Epithelial cell of esophagus (primary cell): ENCODE measurements around the gene ANKRD36.
"Not testable (repeated sequence)": the region's sequence is repeated elsewhere in the genome, so short reads cannot be mapped to it uniquely, and the experiment has no call there.

Experiments used
- DNase-seq: peaks from one replicate; pipeline ENCODE4 v3.0.0; 2010; ENCODE audit warnings: low read depth
- H3K4me3 ChIP-seq: 2 replicates; pipeline ENCODE4 v1.5.1; 2011; ENCODE audit warnings: mild to moderate bottlenecking, low read length, control low read depth
- CTCF ChIP-seq: IDR thresholded peaks from 2 replicates; pipeline ENCODE4 v1.5.1; 2011; ENCODE audit warnings: low read depth, mild to moderate bottlenecking, low read length, control low read depth, inconsistent platforms; ENCODE audit not compliant: insufficient read depth; ENCODE audit errors: missing control alignments

Gene ANKRD36

GRCh38 chr2:97095661-97096060, 17.3 kb upstream of the ANKRD36 start:
- no peak for DNase-seq
- no peak for TF ChIP-seq CTCF
- H3K4me3 ChIP-seq = no peak overlapping the region

DNA sequence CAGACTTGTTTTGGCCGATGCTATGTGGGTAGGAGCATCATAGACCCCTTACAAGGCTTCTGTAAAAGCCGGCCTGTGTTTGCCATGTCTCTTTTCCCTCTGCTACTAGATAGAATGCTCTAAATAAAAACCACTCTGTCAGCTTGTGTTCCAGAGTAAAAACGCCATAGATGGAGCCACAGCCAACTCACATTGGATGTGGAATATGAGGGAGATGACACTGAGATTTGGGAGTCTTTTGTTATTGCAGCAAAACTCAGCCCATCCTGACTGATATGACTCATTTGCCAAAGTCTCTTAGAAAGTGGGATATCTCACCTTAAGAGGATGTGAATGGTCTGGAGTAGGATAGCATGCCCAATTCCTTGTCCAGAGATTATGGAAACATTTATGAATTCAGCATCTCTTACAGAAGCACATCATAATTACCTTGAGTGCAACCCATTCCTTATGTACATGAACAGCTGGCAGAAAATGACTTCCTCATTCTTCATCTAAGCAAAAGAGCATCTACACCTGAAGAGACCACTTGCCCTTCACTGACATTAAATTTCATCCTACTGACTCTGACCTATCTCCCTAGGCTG, 14.1 kb upstream of the ANKRD36 start:
- not testable (repeated sequence) for H3K4me3 ChIP-seq, DNase-seq

GRCh38 chr2:97106878-97107277, 6.1 kb upstream of the ANKRD36 start:
- not testable (repeated sequence) for DNase-seq, H3K4me3 ChIP-seq

- not testable (repeated sequence) for H3K4me3 ChIP-seq, DNase-seq
Measured at GRCh38 chr2:97111246-97111645, 1.7 kb upstream of the ANKRD36 start.

- DNase-seq = peak; percentile 53
- peak; percentile 69 for TF ChIP-seq CTCF
Measured at GRCh38 chr2:97112320-97113049, 468 bp upstream of the ANKRD36 start.

DNA sequence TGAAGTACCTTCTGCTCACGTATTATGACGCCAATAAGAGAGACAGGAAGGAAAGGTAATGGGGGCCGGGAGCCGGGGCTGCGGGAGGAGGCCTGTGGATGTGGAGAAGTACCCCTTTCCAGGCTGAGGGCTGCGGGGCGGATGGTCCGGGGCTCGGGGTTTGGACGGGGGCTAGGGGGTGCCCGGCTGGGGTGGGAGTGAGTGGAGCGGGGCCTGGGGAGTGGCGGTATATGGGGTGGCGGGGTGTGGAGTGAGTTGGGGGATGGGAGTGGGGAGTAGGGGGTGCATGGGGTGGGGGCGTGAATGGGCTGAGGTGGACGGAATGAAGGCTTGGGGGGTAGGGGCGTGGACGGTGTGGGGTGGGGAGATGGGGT, 916 bp downstream of the ANKRD36 start:
- not testable (repeated sequence) for DNase-seq
- H3K4me3 ChIP-seq = peak overlapping the region; percentile 68

More at GRCh38 chr2:97112320-97113049, 468 bp upstream of the ANKRD36 start:
- peak overlapping the region; percentile 50 for H3K4me3 ChIP-seq

- not testable (repeated sequence) for DNase-seq, H3K4me3 ChIP-seq
Measured at GRCh38 chr2:97129090-97129489, 16.1 kb downstream of the ANKRD36 start.

GRCh38 chr2:97144016-97144415, 31.1 kb downstream of the ANKRD36 start:
- not testable (repeated sequence) for H3K4me3 ChIP-seq
- peak; percentile 16 for DNase-seq

DNA sequence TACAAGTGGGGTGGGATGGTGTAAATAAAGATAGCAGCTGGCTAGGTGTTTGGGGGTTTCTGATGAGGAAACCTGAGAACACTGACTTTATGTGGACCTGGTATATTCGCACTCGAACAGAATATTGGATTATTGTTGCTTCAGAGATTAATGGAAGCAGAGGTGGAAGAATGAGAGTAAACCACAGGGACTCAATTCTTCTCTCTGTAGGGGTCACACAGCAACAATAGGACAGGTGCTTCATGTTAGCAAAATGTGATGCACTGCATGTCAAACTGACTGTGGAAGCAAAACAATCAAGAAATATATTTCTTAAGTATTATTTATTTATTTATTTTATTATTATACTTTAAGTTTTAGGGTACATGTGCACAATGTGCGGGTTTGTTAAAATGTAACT, 53.6 kb downstream of the ANKRD36 start:
- DNase-seq, H3K4me3 ChIP-seq: not testable (repeated sequence)

DNA sequence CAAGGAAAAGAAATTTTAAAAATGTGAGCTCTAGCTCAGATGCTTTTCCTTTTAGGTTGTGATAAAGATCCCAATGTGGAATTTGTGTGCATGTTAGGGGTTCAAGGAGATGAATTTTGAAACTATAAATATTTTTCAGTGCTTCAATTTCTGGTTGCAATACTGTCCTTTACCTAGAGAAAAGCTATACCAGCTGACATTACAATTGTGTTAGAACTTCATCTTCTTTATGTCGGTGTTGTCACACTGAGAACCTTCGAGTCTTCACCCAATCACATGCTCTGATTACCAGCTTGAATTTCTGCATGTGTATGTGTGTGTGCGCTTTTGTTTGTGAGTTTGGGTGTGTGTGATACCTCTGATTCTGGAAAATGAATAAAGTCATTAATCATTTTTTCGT, 55.0 kb downstream of the ANKRD36 start:
- not testable (repeated sequence) for H3K4me3 ChIP-seq, DNase-seq

DNA sequence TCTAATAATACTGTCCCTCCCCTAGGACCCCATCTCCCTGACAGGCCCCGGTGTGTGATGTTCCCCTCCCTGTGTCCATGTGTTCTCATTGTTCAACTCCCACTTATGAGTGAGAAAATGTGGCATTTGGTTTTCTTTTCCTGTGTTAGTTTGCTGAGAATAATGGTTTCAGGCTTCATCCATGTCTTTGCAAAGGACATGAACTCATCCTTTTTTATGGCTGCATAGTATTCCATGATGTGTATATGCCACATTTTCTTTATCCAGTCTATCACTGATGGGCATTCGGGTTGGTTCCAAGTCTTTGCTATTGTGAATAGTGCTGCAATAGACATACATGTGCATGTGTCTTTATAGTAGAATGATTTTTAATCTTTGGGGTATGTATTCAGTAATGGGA, 55.6 kb downstream of the ANKRD36 start:
- not testable (repeated sequence) for DNase-seq, H3K4me3 ChIP-seq

DNA sequence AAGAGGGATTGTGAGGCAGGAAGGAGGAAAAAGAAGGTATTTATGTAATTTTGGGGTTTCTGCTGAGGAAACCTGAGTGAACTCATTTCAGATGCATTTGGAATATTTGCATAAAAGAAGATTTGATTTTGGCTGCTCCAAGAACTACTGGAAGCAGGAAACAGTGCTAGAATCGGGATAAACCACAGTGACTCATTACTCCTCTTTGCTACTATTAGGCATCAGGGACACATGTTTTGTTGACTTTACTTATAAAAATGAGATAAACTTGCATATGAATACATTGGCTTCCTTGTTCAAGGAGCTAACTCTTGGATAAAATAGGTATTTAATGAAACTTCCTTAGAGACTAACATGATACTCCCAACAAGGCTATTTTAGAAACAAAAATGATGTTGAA, 67.4 kb downstream of the ANKRD36 start:
- DNase-seq = peak; percentile 17

DNA sequence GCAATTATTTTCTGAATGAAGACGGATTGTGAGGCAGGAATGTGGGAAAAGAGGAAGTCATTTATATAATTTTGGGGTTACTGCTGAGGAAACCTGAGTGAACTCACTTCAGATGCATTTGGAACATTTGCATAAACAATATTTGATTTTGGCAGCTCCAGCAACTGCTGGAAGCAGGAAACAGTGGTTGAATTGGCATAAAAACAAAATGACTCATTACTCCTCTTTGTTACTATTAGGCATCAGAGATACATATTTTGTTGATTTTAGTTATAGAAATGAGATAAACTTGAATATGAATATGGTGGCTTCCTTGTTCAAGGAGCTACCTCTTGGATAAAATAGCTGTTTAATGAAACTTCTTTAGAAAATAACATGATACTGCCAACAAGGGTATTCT, 82.4 kb downstream of the ANKRD36 start:
- H3K4me3 ChIP-seq = not testable (repeated sequence)
- DNase-seq = peak; percentile 41

More for the DNA sequence above, 67.4 kb downstream of the ANKRD36 start:
- not testable (repeated sequence) for H3K4me3 ChIP-seq

DNA sequence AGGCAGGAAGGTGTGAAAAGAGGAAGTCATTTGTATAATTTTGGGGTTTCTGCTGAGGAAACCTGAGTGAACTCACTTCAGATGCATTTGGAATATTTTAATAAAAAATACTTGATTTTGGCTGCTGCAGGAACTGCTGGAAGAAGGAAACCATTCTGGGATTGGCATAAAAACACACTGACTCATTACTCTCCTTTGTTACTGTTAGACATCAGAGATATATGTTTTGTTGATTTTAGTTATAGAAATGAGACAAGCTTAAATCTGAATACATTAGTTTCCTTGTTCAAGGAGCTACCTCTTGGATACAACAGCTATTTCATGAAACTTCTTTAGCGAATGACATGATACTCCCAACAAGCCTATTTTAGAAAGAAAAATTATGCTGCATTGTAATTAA, 84.3 kb downstream of the ANKRD36 start:
- not testable (repeated sequence) for DNase-seq

GRCh38 chr2:97200887-97201286, 87.9 kb downstream of the ANKRD36 start:
- DNase-seq, H3K4me3 ChIP-seq: not testable (repeated sequence)

More for the DNA sequence above, 84.3 kb downstream of the ANKRD36 start:
- H3K4me3 ChIP-seq = not testable (repeated sequence)

DNA sequence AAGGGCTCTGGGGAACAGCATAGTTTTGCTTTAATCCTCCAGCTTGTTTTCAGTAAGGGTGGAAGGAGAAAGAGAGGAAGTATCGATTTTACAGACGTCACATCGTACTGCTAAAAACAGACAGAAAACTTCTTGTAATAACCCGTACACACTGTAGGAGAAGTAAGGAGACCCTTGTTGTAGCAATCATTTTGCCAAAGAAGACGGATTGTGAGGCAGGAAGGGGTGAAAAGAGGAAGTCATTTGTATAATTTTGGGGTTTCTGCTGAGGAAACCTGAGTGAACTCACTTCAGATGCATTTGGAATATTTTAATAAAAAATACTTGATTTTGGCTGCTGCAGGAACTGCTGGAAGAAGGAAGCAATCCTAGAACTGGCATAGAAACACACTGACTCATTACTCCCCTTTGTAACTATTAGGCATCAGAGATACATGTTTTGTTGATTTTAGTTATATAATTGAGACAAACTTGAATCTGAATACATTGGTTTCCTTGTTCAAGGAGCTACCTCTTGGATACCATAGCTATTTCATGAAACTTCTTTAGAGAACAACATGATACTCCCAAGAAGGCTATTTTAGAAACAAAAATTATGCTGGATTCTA, 89.8 kb downstream of the ANKRD36 start:
- not testable (repeated sequence) for DNase-seq, H3K4me3 ChIP-seq
